H1 (cell line): ENCODE data around the gene CORO2B. TPM values are rescaled to one million over a fixed set of nuclear protein-coding genes. Genes with fewer than 3 reads are reported as not detected.

Experiments
- CBX5 ChIP-seq: fragments of 300-800, 300-1000 bp; sonication (generic); IDR thresholded peaks from 2 replicates; pipeline ENCODE4 v1.7.1; 2016; ENCODE audit warnings: antibody characterized with exemption, low read length, low read depth
- JUN ChIP-seq: IDR thresholded peaks from 2 replicates; pipeline ENCODE4 v1.6.1; 2011; ENCODE audit warnings: low read depth, mild to moderate bottlenecking, improper control_type of control experiment, low read length
- KDM4A ChIP-seq: IDR thresholded peaks from one replicate; pipeline ENCODE4 v1.7.1; 2012; ENCODE audit warnings: low read depth, mild to moderate bottlenecking, moderate library complexity, low read length, inconsistent platforms; ENCODE audit not compliant: severe bottlenecking
- RBBP5 ChIP-seq: IDR thresholded peaks from 2 replicates; pipeline ENCODE4 v1.7.1; 2012; ENCODE audit warnings: low read depth, mild to moderate bottlenecking, inconsistent platforms, low read length, moderate library complexity, borderline replicate concordance
- SIN3A ChIP-seq, 2 experiments: IDR thresholded peaks in 1 of 2; conservative IDR thresholded peaks in 1 of 2; 2 replicates each; pipeline ENCODE4 v1.6.1; 2011 to 2012; ENCODE audit warnings: low read length in 2 of 2, improper control_type of control experiment in 1 of 2, low read depth in 1 of 2, mild to moderate bottlenecking in 1 of 2
- SUZ12 ChIP-seq: fragments of 200-600 bp; sonication (generic); IDR thresholded peaks from 2 replicates; pipeline ENCODE4 v1.6.1; 2012; ENCODE audit warnings: mild to moderate bottlenecking, inconsistent platforms, low read length, moderate library complexity, mixed read lengths
- TBP ChIP-seq: IDR thresholded peaks from 2 replicates; pipeline ENCODE4 v1.6.1; 2011; ENCODE audit warnings: low read depth, low read length, improper control_type of control experiment
- TCF12 ChIP-seq: IDR thresholded peaks from 2 replicates; pipeline ENCODE4 v1.6.1; 2011; ENCODE audit warnings: low read depth, mild to moderate bottlenecking, low read length
- polyA plus RNA-seq, 7 experiments: library from polyadenylated mRNA; depleted of rRNA in 3 of 7; stranded (reverse) in 5 of 7; unstranded in 2 of 7; fragments of >200 nt in 5 of 7; fragments of 200-250 nt in 2 of 7; gene quantifications; 1 replicate in 5 of 7; 2 replicates in 1 of 7; 4 replicates in 1 of 7; pipeline versions ENCODE4 v1.2.1 to v1.2.3, GENCODE V29; 2011 to 2013; ENCODE audit warnings: missing spikeins in 2 of 7, mixed read lengths in 2 of 7
- total RNA-seq: library from RNA; stranded (reverse); fragmentation: NEBNext Ultra II Directional; extraction: Animal tissue kit (Norgen Biotek cat#: 25700); gene quantifications from 2 replicates; pipeline ENCODE4 v1.2.1, GENCODE V29; 2021
- TF ChIP-seq, protein P1 (sequence below): IDR thresholded peaks from 2 replicates; pipeline ENCODE4 v1.6.1; 2012; ENCODE audit warnings: low read length, inconsistent platforms

Gene CORO2B
- total and polyA plus RNA-seq, 2 of the 8 experiments (the other 6 are each of a cell fraction or from before 2014, with no cell fraction given) = 3.4 to 6.7 TPM

DNA sequence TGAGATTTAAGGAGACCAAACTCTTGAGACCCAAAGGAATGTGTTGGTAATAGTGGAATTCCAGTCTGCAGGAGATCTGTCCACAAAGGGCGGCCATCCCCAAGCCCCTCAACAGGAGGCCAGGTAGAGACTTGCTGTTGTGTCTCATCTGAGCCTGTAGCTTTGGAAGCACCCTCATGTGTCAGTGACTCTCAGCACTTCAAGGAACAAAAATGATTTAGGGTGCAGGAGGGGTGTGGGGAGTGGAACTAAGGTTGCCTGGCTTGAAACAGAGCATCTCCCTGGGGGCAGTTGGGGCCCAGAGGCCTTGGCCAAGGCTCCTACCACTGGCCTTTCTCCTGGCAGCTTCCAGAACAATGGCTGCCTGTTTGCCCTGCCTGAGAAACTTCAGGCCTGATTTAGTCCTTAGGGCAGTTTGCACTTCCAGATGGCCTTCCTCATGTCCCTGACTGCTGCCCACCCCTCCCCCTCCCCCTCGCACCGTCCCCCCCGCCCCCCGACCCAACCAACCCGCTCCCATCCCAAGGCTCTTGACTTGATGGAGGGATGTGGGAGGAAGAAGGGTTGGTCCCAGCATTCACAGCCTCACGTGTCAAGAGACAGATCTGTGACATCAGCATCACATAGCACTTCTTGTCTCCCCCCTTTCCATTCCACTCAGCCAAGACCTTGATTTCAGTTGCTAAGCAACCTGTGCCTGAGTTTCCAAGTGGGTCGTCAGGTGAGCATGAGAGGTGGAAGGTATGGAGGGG lies 77.1 kb downstream of the CORO2B start (continued):
- TF ChIP-seq, protein P1, sequence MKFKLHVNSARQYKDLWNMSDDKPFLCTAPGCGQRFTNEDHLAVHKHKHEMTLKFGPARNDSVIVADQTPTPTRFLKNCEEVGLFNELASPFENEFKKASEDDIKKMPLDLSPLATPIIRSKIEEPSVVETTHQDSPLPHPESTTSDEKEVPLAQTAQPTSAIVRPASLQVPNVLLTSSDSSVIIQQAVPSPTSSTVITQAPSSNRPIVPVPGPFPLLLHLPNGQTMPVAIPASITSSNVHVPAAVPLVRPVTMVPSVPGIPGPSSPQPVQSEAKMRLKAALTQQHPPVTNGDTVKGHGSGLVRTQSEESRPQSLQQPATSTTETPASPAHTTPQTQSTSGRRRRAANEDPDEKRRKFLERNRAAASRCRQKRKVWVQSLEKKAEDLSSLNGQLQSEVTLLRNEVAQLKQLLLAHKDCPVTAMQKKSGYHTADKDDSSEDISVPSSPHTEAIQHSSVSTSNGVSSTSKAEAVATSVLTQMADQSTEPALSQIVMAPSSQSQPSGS = no peak
- no peak for TF ChIP-seq KDM4A
- no peak for TF ChIP-seq RBBP5
- TF ChIP-seq TBP = no peak
- no peak for TF ChIP-seq CBX5
- TF ChIP-seq TCF12 = no peak
- TF ChIP-seq SIN3A (conservative IDR thresholded peaks at IDR 0.05 in 1 of 2, IDR thresholded peaks at IDR 0.05 in 1 of 2; ENCODE audit: low read depth in 1 of 2, low read length in 2 of 2) = no peak
- no peak for TF ChIP-seq SUZ12
- no peak for TF ChIP-seq JUN
- TF ChIP-seq, all 59 proteins: peak for 0
